Measurements from ENCODE around the gene ID4. TPM values are rescaled to one million over a fixed set of nuclear protein-coding genes. Genes with fewer than 3 reads are reported as not detected.
"Not testable (repeated sequence)": the region's sequence is repeated elsewhere in the genome, so short reads cannot be mapped to it uniquely, and the experiment has no call there.

The ID4 gene
- total RNA-seq, 1 experiment from 2014 or later = not detected

DNA sequence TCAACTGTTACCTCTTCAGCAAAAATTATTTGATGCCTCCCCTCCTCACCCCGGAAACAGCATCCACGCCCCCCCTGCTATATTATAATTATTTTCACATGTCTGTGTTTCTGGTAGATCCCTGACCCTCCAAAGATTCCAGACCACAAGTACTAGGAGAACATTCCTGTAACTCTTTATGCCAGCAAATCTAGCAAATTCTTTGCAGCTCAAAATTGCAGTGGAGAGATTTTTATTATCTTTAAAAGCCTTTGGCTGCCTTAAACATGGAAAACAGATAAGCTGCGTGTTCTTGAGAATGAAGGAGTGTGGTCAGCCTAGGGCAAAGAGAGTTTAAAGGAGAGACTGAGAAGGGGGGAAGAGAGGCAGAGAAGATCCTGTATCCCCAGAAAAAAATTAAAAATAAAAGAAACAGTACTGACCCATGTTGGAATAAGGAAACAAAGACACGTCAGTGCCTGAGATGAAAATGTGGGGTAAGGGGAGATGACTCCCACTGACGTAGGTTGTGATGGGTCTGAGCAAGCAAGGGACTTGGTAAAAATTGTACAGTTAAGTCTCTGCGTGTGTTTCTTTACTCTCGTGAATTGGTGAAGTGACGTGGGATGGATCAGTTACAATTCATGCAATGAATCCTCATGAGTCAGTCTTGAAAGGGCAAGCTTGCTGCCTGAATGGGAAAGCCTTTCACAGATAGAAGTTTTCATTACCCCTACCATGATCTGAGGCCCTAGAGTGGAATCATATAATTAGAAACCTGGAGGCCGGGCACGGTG is 8.3 kb downstream of the ID4 start:
- no peaks in the 10 kb centered on the region for H3K27me3 ChIP-seq (ENCODE audit: low read length)
- H3K36me3 ChIP-seq (ENCODE audit: insufficient read depth, low read length) = no peaks in the 10 kb centered on the region
- H3K9me2 ChIP-seq (replicated peaks; ENCODE audit: insufficient read depth, low read length) = no peaks in the 10 kb centered on the region
- H3K4me1 ChIP-seq (ENCODE audit: low read length) = no peaks in the 10 kb centered on the region
- H3K9me3 ChIP-seq (ENCODE audit: low read length) = no peaks in the 10 kb centered on the region
- no peak overlapping the region for H3K9ac ChIP-seq (ENCODE audit: low read length)
- H2AFZ ChIP-seq (ENCODE audit: low read length) = no peak overlapping the region
- H3K79me2 ChIP-seq (ENCODE audit: low read length) = no peaks in the 10 kb centered on the region
- no peaks in the 10 kb centered on the region for H4K20me1 ChIP-seq (ENCODE audit: insufficient read depth, low read depth, low read length)
- DNase-seq = no peak
- H3K27ac ChIP-seq (ENCODE audit: low read length) = no peak overlapping the region
- no peak overlapping the region for H3K4me2 ChIP-seq (ENCODE audit: low read depth, low read length, poor library complexity, severe bottlenecking)
- no peak overlapping the region for H3K4me3 ChIP-seq (ENCODE audit: low read length)

DNA sequence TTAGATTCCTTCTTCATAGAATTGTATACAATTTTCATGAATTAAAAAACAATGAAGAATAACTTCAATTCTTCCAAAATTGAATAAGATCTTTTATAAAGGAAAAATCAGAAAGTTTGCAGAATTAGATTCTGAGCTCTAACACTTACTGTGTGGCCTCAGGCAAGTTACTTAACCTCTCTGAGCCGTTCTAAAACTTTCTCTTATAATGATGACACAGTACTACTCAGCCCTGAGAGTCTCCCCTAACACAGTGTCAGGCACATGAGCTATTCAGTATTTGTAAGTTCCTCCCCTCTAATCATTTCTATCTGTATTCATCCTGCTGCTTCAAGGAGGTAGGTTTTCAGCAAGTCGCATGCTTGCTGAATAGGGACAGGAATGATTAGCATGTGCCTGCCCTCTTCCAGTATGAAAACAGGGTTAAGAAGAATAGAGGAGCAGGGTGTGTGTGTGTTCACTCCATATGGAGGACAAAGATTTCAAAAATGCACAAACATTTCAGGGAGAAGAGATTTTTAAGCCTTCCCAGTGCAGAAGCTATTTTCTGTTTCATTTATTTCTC is 11.4 kb downstream of the ID4 start:
- Histone ChIP-seq H3K9ac (ENCODE audit: low read length) (no peak overlapping the region), H2AFZ (ENCODE audit: low read length) (no peak overlapping the region)

DNA sequence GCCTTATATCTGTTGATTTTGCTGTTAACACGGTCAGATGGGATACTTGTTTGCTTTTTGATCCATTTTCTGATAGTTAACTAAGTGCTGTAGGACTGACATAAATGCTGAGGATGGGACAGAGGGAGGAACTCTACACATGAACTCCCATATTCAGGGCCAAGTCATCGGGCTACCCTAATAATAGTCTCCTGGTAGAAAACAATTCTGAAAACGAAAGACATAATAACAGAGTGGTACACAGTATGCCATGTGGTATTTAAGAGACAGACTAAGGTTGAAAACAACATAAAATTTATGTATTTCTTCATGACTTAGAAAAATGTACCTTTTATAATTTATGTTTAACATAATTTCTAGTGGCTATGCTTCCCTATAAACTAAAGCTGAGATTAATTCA is 12.0 kb downstream of the ID4 start:
- no peak overlapping the region for H3K27ac ChIP-seq (ENCODE audit: low read length)
- no peaks in the 10 kb centered on the region for H3K9me3 ChIP-seq (ENCODE audit: low read length)
- H3K4me2 ChIP-seq (ENCODE audit: low read depth, low read length, poor library complexity, severe bottlenecking) = no peak overlapping the region
- no peak overlapping the region for H3K4me3 ChIP-seq (ENCODE audit: low read length)
- H3K79me2 ChIP-seq (ENCODE audit: low read length) = no peaks in the 10 kb centered on the region
- H4K20me1 ChIP-seq (ENCODE audit: insufficient read depth, low read depth, low read length) = no peaks in the 10 kb centered on the region
- H3K4me1 ChIP-seq (ENCODE audit: low read length) = no peaks in the 10 kb centered on the region
- no peaks in the 10 kb centered on the region for H3K27me3 ChIP-seq (ENCODE audit: low read length)
- no peaks in the 10 kb centered on the region for H3K9me2 ChIP-seq (replicated peaks; ENCODE audit: insufficient read depth, low read length)
- H2AFZ ChIP-seq (ENCODE audit: low read length) = no peak overlapping the region
- H3K36me3 ChIP-seq (ENCODE audit: insufficient read depth, low read length) = no peaks in the 10 kb centered on the region
- H3K9ac ChIP-seq (ENCODE audit: low read length) = no peak overlapping the region
- DNase-seq = no peak

More for the DNA sequence above, 11.4 kb downstream of the ID4 start:
- H3K36me3 ChIP-seq (ENCODE audit: insufficient read depth, low read length) = no peaks in the 10 kb centered on the region
- no peak for DNase-seq
- H3K4me3 ChIP-seq (ENCODE audit: low read length) = no peak overlapping the region
- no peaks in the 10 kb centered on the region for H4K20me1 ChIP-seq (ENCODE audit: insufficient read depth, low read depth, low read length)
- no peaks in the 10 kb centered on the region for H3K4me1 ChIP-seq (ENCODE audit: low read length)
- no peak overlapping the region for H3K4me2 ChIP-seq (ENCODE audit: low read depth, low read length, poor library complexity, severe bottlenecking)
- no peak overlapping the region for H3K27ac ChIP-seq (ENCODE audit: low read length)
- H3K9me2 ChIP-seq (replicated peaks; ENCODE audit: insufficient read depth, low read length) = no peaks in the 10 kb centered on the region
- H3K9me3 ChIP-seq (ENCODE audit: low read length) = no peaks in the 10 kb centered on the region
- H3K27me3 ChIP-seq (ENCODE audit: low read length) = no peaks in the 10 kb centered on the region
- H3K79me2 ChIP-seq (ENCODE audit: low read length) = no peaks in the 10 kb centered on the region

DNA sequence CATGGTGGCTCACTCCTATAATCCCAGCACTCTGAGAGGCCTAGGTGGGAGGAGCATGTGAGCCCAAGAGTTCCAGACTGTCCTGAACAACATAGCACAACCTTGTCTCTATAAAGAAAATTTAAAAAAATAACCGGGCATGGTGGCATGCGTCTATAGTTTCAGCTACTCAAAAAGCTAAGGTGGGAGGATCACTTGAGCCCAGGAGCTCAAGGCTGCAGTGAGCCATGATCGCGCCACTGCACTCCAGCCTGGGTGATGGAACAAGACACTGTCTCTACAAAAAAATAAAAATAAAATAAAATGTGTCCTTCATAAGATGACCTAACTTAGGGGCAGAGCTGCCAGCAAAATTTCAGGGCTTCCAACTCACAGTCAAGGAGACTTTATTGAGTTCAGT is 12.6 kb downstream of the ID4 start:
- DNase-seq = no peak
- Histone ChIP-seq H3K4me1 (ENCODE audit: low read length) (no peaks in the 10 kb centered on the region), H3K27me3 (ENCODE audit: low read length) (no peaks in the 10 kb centered on the region), H3K27ac (ENCODE audit: low read length) (no peak overlapping the region), H3K9me3 (ENCODE audit: low read length) (no peaks in the 10 kb centered on the region), H2AFZ (ENCODE audit: low read length) (no peak overlapping the region), H3K9me2 (replicated peaks; ENCODE audit: insufficient read depth, low read length) (no peaks in the 10 kb centered on the region), H3K36me3 (ENCODE audit: insufficient read depth, low read length) (no peaks in the 10 kb centered on the region), H4K20me1 (ENCODE audit: insufficient read depth, low read depth, low read length) (no peaks in the 10 kb centered on the region), H3K9ac (ENCODE audit: low read length) (no peak overlapping the region), H3K4me3 (ENCODE audit: low read length) (no peak overlapping the region), H3K79me2 (ENCODE audit: low read length) (no peaks in the 10 kb centered on the region), H3K4me2 (ENCODE audit: low read depth, low read length, poor library complexity, severe bottlenecking) (no peak overlapping the region)

DNA sequence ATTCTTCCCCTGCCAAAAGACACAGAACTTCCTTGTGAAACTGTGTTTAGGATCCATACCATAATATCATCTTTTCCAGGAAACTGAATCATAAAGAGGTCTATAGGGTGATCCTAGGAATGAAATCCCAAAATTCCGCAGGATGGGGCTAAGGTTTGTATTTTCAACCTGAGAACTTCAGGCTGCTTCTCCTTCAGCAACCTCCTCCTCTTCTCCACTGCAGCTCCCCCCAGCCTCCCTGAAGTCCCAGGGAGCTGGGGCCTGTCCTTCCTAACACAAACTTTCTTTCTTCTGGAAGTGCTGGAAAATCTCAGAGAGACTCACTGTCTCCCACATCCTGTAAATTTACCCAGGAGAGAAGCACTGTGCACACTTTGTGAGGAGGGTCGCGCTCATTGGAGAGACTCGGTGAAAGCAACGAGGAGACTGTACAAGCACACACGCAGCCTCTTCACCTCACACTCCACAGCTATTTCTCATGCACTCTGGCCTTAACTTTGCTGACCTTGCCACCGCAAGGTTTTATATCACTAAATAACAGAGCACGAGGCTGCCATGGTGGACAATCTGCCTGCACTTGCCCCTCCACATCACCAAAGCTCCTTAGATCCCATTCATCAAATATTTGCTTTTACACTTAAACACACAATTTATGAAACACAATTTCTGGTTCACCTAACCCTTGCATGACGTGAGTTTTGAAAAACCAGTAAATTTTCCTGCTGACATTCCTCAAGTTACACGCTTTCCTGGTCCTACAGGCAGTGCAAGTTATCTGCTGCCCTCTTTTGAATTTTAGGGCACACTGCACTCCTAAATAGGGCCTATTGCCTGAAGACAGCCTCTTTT is 14.3 kb downstream of the ID4 start:
- H3K4me1 ChIP-seq (ENCODE audit: low read length) = no peaks in the 10 kb centered on the region
- no peaks in the 10 kb centered on the region for H3K9me3 ChIP-seq (ENCODE audit: low read length)
- H3K9ac ChIP-seq (ENCODE audit: low read length) = no peak overlapping the region
- no peaks in the 10 kb centered on the region for H4K20me1 ChIP-seq (ENCODE audit: insufficient read depth, low read depth, low read length)
- H3K36me3 ChIP-seq (ENCODE audit: insufficient read depth, low read length) = no peaks in the 10 kb centered on the region
- no peak overlapping the region for H2AFZ ChIP-seq (ENCODE audit: low read length)
- H3K27me3 ChIP-seq (ENCODE audit: low read length) = no peaks in the 10 kb centered on the region
- no peak overlapping the region for H3K4me3 ChIP-seq (ENCODE audit: low read length)
- peak; percentile 58 for DNase-seq
- H3K27ac ChIP-seq (ENCODE audit: low read length) = no peak overlapping the region
- no peaks in the 10 kb centered on the region for H3K9me2 ChIP-seq (replicated peaks; ENCODE audit: insufficient read depth, low read length)
- no peaks in the 10 kb centered on the region for H3K79me2 ChIP-seq (ENCODE audit: low read length)
- no peak overlapping the region for H3K4me2 ChIP-seq (ENCODE audit: low read depth, low read length, poor library complexity, severe bottlenecking)

DNA sequence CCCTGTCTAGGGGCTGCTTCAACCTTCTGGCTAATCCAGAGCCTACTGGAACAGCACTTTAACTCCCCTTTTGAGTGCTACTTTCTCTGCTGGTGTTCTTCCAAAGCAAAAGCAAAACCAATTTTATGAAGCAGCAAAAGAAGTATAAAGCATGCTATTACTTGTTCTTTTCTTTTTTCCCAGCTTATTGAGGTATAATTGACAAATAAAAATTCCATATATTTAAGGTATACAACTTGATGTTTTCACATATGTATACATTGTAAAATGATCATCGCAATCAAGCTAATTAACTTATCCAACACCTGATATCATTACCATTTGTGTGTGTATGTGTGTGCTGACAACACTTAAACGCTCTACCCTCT is 14.9 kb downstream of the ID4 start:
- no peaks in the 10 kb centered on the region for H3K4me1 ChIP-seq (ENCODE audit: low read length)
- H4K20me1 ChIP-seq (ENCODE audit: insufficient read depth, low read depth, low read length) = no peaks in the 10 kb centered on the region
- H3K9ac ChIP-seq (ENCODE audit: low read length) = no peak overlapping the region
- no peak overlapping the region for H3K4me2 ChIP-seq (ENCODE audit: low read depth, low read length, poor library complexity, severe bottlenecking)
- no peaks in the 10 kb centered on the region for H3K9me2 ChIP-seq (replicated peaks; ENCODE audit: insufficient read depth, low read length)
- no peaks in the 10 kb centered on the region for H3K79me2 ChIP-seq (ENCODE audit: low read length)
- DNase-seq = no peak
- no peak overlapping the region for H3K27ac ChIP-seq (ENCODE audit: low read length)
- no peaks in the 10 kb centered on the region for H3K9me3 ChIP-seq (ENCODE audit: low read length)
- no peaks in the 10 kb centered on the region for H3K36me3 ChIP-seq (ENCODE audit: insufficient read depth, low read length)
- no peak overlapping the region for H2AFZ ChIP-seq (ENCODE audit: low read length)
- no peaks in the 10 kb centered on the region for H3K27me3 ChIP-seq (ENCODE audit: low read length)
- no peak overlapping the region for H3K4me3 ChIP-seq (ENCODE audit: low read length)

DNA sequence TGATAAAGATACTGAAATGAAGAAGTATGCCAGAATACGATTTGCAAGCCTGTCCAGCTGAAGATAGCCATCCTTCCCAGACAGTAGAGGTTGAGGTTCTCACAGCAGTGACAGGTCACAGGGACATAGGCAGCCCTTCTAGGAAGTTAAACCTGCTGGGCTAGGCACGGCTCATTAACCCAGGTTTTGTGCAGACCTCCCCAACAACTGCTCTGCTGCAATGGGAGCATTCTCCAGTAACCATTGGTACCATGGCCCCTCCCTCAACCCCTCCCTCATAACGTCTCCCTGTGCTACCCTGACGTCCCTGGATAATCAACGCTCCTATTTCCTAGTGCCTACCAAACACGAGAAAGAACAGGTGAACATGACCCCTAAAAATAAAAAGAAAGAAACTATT is 15.8 kb downstream of the ID4 start:
- no peak for DNase-seq
- H3K27me3 ChIP-seq (ENCODE audit: low read length) = no peaks in the 10 kb centered on the region

DNA sequence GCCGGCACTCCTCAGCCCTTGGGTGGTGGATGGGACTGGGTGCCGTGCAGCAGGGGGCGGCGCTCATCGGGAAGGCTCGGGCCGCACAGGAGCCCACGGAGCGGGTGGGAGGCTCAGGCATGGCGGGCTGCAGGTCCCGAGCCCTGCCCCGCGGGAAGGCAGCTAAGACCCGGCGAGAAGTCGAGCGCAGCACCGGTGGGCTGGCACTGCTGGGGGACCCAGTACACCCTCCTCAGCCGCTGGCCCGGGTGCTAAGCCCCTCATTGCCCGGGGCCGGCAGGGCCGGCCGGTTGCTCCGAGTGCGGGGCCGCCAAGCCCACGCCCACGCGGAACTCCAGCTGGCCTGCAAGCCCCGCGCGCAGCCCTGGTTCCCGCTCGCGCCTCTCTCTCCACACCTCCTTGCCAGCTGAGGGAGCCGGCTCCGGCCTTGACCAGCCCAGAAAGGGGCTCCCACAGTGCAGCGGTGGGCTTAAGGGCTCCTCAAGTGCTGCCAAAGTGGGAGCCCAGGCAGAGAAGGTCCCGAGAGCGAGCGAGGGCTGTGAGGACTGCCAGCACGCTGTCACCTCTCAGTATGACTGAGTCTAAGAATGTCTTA is 17.3 kb downstream of the ID4 start:
- H3K27ac ChIP-seq (ENCODE audit: low read length); H3K9me3 ChIP-seq (ENCODE audit: low read length); H3K79me2 ChIP-seq (ENCODE audit: low read length); H3K27me3 ChIP-seq (ENCODE audit: low read length); H3K9ac ChIP-seq (ENCODE audit: low read length); H3K9me2 ChIP-seq (replicated peaks; ENCODE audit: insufficient read depth, low read length); H4K20me1 ChIP-seq (ENCODE audit: insufficient read depth, low read depth, low read length); DNase-seq; H3K4me1 ChIP-seq (ENCODE audit: low read length); H2AFZ ChIP-seq (ENCODE audit: low read length); H3K4me3 ChIP-seq (ENCODE audit: low read length); H3K4me2 ChIP-seq (ENCODE audit: low read depth, low read length, poor library complexity, severe bottlenecking); H3K36me3 ChIP-seq (ENCODE audit: insufficient read depth, low read length): not testable (repeated sequence)

More for the DNA sequence above, 15.8 kb downstream of the ID4 start:
- Histone ChIP-seq H3K79me2 (ENCODE audit: low read length) (no peaks in the 10 kb centered on the region), H3K27ac (ENCODE audit: low read length) (no peak overlapping the region), H3K9ac (ENCODE audit: low read length) (no peak overlapping the region), H3K36me3 (ENCODE audit: insufficient read depth, low read length) (no peaks in the 10 kb centered on the region), H2AFZ (ENCODE audit: low read length) (no peak overlapping the region), H3K4me3 (ENCODE audit: low read length) (no peak overlapping the region), H3K9me3 (ENCODE audit: low read length) (no peaks in the 10 kb centered on the region), H3K4me1 (ENCODE audit: low read length) (no peaks in the 10 kb centered on the region), H3K9me2 (replicated peaks; ENCODE audit: insufficient read depth, low read length) (no peaks in the 10 kb centered on the region), H3K4me2 (ENCODE audit: low read depth, low read length, poor library complexity, severe bottlenecking) (no peak overlapping the region), H4K20me1 (ENCODE audit: insufficient read depth, low read depth, low read length) (no peaks in the 10 kb centered on the region)
